CD4-positive, alpha-beta T cell treated with Interferon gamma for 1 hour (primary cell): ENCODE results near the gene SEMA5A.

Source experiments
- DNase-seq: peaks from one replicate; pipeline ENCODE4 v3.0.0-alpha.2; 2020

Gene SEMA5A

DNA sequence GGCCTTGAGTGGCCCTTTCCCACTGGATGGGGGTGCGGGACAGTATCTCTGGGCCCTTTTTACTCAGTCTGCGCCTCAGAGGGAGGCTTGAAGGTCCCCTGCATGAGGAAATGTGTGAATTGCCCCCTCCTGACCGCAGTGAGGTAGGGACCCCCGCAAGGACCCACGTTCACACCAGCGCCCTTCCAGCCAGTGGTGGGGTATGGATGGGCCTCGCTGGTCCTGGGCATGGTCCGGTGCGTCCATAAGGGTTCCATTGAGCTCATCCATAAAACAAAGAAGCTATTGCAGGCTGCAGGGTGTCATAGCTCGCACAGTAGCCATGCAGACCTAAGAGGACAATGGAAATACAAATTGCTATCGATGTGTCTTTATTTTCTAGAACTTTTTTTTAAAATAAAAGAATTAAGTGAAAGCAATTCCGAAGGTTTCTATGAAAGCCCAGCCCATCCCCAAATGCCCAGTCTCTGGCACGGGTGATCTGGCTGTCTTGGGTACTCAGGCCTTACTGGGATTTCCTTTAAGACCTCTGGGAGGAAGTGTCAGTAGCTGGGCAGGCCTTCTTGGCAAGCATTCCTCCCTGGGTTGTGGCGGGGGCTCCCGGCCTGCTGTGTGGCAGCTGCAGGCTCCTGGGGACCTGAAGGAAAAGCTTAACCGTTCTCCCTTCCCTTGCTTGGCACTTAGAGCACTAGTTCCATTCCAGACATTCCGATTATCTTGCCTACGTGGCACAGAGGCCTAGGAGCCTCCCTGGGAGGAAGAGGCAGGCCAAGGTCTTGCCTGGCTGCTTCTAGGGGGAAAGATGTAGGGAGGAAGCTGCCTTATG is 1.5 kb upstream of the SEMA5A start:
- no peak for DNase-seq

DNA sequence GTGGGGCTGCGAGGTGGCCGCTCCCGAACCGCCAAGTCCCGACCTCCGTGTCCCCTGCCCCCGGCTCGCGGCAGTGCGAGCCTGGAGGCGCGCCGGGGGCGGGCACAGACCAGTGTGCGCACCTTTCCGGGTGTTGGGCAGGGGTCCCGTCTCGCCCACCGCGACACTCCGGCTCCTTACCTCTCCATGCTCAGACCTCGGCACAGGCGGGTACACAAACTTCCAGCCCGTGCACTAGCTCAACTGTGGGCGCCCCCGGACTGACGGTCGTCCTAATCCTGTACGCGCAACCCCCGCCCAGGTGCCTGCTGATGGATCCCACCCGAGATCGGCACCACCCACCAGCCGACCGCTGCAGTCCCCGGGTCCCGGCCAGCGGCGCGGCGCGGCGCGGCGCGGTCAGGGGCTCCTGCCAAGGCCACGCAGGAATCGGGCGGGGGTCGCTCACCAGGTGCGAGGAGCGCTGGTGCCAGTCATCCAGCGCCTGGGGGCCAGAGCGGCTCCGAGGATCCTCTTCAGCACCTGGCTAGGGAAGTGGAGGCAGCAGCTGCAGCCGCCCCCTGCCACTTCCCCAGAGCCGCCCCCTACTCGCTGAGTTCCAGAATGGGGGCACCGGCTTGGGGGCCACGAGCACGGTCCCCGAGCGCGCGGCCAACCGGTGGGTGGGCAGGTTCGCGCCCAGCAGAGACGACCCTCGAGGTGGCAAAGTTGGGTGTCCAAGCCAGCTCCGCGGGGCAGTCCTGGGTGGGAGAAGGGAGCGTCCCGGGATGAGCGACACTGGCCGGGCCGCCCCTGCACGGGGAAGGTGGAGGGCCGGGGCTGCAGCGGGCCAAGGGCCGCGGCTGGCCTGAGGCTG is 511 bp downstream of the SEMA5A start:
- DNase-seq = no peak

DNA sequence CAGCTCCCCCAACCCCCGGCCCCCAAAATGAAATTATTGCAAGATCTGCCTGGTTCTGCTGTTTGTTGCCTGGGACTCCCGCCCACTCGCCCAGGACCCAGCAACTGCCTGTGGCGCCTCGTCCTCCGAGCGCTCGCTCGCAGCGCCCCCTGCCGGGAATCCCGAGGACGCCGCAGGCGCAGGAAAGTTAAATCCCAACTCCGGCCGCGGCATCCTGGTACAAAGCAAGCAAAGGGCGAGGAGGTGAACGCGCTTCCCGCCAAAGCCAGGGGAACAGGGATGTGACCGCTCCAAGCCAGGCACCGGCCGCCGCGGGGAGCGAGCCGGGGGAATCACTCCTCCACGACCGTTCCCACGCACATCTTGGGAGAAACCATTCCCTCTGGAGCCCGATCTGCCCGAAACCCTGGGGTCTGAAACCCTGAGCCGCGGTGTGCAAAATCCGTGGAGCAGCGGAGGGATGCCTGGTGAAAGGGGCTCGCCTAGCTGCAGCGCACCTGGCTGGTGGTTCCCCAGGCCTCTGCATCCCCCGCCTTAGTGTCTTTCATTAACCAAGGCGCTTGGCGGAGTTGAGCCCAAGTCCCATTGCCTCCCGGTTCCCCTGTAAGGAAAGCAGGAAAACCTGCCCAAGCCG is 1.3 kb downstream of the SEMA5A start:
- DNase-seq = no peak

DNA sequence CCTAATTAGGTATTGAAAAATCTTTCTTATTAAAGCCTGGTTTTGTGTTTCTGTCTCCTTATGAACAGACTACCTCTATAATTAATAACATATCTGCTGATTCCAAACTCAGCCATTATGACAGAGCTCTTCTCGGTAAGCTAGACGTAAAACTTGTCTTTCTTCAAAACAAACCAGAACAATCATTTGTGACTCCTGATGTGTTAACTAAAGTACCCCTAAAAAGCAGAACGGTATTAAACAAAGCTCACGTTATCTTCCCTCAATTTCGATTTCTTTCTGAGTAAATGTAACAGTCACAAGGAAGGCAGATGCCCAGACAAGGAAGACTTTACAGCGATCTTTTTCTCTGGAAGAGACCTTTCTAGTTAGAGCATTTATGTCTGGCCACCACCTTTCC is 1.8 kb downstream of the SEMA5A start:
- no peak for DNase-seq

DNA sequence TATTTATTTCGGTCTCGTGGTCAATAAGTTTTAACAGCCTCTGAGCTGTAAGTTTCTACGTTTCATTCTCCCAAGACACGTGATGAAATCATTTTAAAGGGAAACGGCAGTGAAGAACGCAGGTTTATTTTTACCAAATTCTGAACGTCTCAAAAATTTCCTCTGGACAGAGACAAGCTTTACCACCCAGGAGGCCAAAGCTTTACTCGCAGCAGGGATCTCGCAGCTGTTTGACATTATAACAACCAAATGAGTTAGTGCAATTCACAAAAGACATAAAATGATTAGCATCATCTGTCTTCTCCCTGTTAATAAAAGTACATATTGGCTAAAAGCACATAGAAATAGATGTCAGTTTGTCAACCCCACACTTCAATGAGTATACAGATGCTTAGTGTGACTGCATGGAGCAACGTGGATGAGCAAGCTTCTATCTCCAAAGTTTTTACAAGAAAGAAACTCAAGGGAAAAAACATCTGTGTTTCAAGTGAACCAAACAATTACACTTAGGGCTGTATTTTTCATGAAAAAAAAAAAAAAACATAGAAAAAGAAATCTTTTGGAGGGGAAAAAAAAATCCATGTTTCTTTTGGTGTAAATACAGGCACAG is 2.5 kb downstream of the SEMA5A start:
- no peak for DNase-seq

DNA sequence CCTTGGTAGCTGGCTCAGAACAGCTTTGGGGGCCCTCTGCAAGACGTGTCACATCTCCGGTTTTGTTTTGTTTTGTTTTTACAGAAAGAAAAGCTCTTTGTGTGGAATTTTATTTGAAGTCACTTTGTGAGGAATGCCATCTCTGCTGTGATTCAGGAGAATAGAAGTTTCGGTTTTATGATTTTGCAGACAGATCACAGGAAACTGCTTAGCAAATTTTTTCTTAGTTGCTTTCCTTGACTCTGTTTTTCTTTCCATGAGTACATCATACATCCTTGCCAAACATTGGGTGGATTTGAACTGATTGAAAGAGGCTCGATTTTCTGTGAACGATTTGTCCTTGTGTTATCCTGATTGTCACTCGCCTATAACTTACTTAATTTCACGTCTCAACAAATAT is 5.1 kb downstream of the SEMA5A start:
- DNase-seq = no peak

DNA sequence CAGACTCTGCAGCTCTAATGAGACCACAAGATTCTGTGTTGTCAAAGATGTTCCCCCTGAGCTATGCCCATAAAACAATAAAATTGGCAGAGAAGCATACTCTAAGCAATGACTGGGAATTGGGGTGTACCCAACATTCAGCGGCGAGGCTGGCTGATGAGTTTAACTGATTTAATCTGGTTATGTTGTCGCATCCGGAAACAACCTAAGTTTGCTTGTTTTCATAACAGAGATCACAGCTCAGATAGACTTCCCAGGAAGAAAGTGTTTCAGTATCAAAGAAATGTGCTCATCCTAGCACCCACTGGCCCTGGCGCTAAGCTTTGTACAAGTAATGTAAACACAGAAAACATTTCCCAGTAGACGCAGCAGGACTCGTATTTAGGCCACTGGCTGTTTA is 7.4 kb downstream of the SEMA5A start:
- no peak for DNase-seq

DNA sequence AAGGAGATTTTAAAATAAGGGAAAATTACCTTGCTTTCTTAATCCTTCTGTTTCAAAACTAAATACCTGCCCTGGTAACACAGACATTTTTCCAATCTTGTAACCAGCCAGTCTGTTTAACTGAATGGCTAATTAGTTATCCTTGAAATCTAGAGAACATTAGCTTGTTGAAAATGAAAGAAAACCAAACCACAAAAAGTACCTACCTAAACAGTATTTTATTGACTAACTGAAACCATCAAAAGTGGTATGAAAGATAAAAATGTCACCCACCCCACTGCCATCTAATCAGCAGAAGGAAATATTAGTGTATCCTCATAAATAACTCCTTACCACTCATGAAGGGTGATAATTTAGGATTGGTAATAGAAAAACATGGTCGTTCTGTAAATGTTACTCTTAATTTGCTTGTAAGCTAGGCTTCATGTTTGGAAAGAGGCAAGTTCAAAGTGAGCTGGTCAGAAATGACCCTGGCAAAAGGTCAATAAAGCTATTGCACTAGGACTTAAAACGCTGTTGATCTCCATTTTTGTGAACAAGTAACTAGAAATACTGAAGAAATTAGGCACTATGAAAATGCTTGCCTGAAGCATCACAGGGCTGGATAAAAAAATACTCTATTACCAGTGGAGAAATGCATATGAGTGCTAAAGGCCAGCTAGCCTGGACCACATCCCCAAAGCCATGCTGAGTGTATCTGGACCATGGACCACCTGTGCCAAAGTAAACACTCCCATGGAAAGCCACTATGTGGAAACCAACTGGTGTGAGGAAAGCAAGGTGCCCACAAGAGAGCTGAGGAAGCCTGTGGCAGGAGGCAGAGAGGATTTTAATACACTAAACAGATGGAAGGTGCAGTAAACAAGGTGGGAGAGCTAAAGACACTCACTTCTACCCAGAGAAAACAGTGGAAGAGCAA is 8.4 kb downstream of the SEMA5A start:
- no peak for DNase-seq

DNA sequence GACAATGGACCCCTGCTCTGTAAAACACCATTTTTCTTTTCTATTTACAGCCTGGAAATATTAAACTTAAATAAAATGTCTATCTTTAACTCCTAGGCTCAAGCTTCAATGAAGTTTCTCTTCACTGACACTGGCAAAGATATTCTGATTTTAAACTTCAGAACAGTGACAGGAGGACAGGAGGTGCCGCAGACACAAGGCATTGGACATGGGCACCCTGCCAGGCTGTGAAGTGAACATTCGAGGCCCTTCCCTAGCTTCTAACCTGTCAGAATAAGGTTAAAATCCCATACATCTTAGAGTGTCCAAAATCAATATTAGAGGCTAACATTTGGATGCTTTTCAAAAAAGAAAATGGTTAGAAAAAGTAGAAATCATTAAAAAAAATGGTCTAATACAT is 9.2 kb downstream of the SEMA5A start:
- no peak for DNase-seq

DNA sequence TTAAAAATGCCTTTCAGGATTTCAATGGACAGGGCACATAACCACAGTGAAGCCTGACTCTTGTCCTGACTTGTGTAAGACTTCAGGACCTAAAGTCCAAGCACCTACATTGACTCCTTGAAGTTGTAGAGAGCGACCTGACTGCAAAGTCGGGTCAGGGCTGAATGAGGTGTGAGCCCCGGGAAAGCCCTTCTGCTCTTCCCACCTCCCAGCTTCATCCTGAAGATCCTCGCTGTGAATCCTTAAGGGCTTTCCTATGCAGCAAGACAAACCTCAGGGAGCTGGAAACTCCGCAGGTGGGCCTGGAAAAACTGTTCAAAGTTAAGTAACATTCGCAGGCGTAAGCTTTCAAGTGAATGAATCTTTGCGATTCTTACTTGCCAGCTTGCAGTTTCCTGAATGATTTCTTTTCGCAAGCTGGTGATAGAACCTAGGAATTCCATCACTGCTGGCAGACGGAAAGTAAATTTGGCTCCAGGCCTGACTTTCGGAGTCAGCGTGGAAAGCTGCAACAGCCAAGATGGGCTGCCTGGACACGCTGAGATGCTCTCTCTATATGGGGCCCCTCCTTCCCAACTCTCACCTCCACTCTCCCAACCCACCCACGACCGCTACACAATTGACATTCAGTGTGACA is 10.9 kb downstream of the SEMA5A start:
- DNase-seq = no peak

DNA sequence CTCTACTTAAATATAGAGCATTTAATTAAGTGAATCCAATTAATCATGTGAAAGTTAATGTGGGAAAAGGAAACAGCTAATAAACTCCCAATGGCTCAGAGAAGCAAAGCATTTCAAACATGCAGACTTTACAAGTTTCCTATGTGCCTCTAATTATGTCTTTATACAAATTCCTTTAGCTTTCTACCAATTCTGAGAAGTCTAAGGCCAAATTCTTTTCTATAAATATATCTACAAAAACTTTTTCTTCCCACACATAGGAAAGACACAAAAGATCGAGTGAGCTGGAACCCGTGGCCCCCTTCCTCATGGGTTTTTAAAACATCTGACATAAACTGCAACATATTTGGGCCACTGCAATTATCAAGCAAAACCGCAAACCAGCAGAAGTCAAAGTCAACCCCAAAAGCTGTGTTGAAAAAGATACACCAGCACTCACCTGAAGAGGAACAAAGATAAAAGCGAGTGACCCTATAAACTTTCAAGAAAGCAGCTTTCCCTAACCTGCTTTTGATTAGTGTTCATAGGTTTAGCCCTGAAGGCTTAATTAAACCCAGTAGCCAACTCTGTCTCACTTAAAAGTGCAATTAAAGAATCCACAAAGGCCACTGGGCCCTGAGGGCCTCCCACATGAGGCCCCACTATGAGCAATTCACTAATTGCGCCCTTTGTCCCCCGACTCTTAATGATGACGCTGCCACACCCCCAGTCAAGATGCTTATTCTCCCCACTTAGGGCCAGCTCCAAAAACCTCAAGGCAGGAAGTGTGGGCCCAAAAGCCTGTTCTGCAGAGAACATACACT is 12.1 kb downstream of the SEMA5A start:
- no peak for DNase-seq

DNA sequence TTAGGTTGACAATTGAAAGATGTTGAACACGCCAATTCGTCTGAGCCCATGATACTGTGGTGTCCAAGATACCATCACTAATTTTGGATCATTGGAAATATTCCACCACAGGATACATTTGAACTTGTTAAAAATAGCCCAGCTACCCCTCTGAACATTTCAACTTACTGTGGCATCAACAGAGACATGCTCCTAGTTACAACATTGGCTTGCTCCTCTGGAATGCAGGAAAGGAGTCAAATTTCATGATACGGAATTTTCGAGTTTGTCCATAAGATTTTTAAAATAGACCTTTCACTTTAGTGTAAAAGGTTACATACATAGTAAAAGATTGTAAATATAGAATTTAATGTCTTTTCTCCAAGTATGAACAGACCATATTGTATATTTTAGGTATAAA is 12.8 kb downstream of the SEMA5A start:
- DNase-seq = no peak

DNA sequence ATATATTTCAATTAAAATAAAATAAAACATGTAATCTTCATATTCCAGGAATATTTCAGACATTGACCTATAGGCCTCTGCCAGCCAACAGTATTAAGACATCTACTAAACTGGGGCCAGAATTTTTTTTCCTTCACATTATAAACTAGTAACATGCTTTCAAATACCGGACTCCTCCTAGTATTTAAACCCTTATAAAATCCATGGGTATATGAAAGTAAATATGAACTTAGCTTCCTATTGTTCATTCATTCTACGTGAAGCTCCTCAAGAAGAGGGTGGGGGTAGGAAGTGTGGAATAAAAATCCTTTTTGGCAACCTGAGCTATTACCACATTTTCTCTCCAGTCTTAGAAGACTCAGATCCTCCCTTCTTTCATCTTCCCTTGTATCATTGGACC is 16.4 kb downstream of the SEMA5A start:
- DNase-seq = no peak

DNA sequence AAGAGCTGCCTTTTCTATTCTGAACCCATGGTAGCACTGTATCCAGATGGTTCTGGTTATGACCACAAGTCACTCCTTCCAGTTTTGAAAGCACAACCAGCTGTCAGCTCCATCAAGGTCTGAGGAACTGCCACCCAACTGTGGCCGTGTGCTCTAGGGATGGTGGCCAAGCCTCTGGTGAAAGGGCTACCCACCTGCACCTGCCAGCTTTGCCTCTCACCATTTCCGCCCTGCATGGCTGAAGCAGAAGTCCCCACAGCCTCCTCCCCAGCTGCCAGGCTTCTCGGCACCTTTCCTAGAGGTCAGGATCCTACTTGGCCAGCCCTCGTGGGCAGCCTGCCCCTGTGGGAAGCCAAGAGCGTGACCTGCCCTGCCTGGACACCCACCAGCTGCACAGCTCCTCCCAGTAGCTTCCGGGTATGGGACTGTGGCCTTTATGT is 16.8 kb downstream of the SEMA5A start:
- DNase-seq = no peak

DNA sequence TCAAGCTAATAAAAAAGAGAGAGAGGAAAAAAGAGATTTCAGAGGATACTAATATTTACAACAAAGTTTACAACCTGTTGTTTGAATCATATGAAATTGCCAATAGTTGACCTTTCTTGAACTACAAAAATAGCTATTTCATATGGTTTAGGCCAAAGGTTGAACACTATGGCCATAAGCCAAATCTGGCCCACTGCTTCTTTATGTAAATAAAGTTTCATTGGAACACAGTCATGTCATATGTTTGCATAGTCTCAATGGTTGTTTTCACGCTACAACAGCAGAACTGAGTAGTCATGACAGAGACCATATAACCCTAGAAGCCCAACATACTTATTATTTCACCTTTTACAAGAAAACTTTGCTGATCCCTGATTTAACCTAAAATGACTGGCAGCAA is 20.9 kb downstream of the SEMA5A start:
- no peak for DNase-seq

DNA sequence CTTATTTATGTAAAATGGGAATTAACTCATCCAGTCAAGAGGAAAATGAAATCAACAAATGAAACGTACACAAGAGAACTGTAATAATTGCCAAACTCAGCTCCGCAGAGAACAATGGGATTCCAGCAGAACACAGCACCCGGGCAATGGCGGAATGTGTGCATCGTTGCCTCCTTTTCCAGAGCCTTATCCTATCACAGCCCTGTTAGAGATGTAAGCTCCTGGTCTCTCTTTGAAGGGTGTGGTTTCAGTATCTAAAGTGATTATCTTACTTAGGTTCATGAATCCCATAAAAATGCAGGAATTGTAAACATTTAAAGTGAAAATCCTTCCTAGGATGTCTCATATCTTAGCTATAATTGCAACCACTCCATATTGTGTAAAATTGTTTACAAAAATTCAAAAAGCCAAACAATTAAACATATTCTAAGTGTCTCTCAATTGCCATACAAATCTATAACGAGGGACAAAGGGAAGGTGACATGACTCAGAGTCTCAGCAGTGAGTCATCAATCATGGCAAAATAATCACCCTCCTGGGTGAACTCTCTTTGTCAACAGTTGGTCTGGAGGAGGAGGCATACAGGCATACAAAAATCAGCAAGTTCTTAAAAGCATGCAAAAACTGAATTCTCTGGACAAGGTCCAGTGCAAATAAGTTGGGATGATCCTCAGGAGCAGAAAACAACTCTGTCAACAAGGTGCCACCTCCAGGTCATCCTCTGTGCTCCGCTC is 22.6 kb downstream of the SEMA5A start:
- no peak for DNase-seq

DNA sequence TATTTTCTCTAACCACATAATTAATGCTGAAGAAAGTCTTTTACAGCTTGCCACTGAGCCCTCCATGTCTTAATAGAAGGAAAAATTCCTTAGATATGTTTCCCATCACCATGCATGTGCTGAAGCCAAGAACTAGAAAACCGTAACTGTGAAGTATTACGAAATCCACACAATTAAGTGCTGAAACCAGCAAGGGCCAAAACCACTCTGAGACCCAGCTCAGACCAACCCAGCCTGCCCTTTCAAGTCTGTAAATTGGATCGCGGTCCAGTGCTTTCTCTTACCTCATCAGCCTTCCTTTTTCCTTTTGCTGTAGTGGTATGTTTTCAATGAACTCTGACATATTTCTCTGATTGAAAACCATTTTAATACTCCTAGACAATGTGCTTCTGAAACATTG is 26.3 kb downstream of the SEMA5A start:
- DNase-seq = no peak

DNA sequence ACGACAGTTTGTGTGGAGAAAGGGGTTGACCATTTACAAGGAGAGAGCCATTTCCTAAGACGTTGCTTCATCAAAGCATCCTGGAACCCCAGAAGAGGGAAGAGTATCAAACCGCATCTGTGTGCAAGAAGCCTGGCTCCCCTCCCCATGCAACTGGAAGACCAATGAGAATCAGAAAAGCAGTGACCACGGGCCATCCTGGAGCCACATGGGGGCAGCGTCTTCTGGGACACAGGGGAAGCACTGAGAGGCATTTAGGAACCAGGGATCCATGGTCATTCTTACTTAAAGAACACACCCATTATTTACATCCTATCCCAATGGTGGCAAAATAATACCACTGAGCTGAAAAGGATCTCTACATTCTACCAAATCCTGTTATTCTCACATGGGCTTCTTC is 29.3 kb downstream of the SEMA5A start:
- DNase-seq = no peak

DNA sequence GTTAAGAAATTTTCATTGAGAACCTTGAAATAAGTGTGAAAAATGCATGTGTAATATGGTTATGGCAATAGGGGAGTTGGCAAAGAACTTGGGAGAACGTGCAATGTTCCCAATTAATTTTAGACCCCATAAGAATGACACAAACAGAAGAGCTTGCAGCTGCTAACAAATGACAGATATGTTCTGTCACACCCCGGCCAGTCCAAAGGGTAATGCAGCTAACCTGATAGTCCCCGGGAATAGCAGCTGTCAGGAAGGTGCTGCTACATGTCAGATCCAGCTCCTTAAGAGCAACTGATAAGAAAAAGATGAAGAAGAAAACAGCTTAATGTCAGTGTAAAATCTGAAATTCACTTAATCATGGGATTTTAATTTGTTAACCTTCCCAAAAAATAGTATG is 30.4 kb downstream of the SEMA5A start:
- no peak for DNase-seq

DNA sequence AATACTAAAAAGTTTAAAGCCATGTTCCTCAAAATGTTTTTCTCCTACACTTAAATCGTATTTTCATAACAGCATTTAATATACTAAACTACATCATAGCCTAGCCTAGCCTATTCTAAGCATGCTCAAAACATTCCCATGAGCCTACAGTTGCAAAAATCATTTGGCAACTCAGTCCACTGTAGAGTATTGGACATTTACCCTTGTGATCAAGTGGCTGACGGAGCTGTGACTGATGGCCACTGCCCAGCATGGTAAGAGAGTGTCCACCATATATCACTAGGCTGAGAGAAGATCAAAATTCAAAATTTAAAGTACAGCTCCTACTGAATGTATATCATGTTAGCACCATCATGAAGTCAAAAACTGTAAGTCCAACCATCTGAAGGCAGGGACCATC is 30.9 kb downstream of the SEMA5A start:
- DNase-seq = no peak
